HG03457 (cell line): Measurements from ENCODE around the gene HPS3.

Experiments used
- ATAC-seq: cut with Tn5 transposase; IDR thresholded peaks from one replicate; pipeline ENCODE4 v1.9.1; 2021; ENCODE audit warnings: moderate number of reproducible peaks; ENCODE audit not compliant: unreplicated experiment

Gene HPS3

GRCh38 chr3:149120051-149120972 lies 9.1 kb upstream of the HPS3 start:
- ATAC-seq = no peak

- ATAC-seq = no peak
Measured at GRCh38 chr3:149122721-149123578, 6.5 kb upstream of the HPS3 start.

GRCh38 chr3:149128821-149129220 lies 617 bp upstream of the HPS3 start:
- peak; percentile 8 for ATAC-seq

GRCh38 chr3:149131589-149131988 lies 2.2 kb downstream of the HPS3 start:
- ATAC-seq = no peak

- no peak for ATAC-seq
Measured at GRCh38 chr3:149134575-149134974, 5.1 kb downstream of the HPS3 start.

- no peak for ATAC-seq
Measured at GRCh38 chr3:149142682-149143081, 13.2 kb downstream of the HPS3 start.

- ATAC-seq = no peak
Measured at GRCh38 chr3:149145356-149145755, 15.9 kb downstream of the HPS3 start.

GRCh38 chr3:149145974-149146373 lies 16.5 kb downstream of the HPS3 start:
- ATAC-seq = peak; percentile 57

- ATAC-seq = no peak
Measured at GRCh38 chr3:149150436-149150835, 21.0 kb downstream of the HPS3 start.

- no peak for ATAC-seq
Measured at GRCh38 chr3:149151843-149152242, 22.4 kb downstream of the HPS3 start.

- peak; percentile 95 for ATAC-seq
Measured at GRCh38 chr3:149152420-149152819, 23.0 kb downstream of the HPS3 start.

GRCh38 chr3:149153402-149153801 lies 24.0 kb downstream of the HPS3 start:
- no peak for ATAC-seq

GRCh38 chr3:149160754-149161300 lies 31.4 kb downstream of the HPS3 start:
- no peak for ATAC-seq

GRCh38 chr3:149162007-149162406 lies 32.6 kb downstream of the HPS3 start:
- no peak for ATAC-seq

GRCh38 chr3:149163066-149163465 lies 33.6 kb downstream of the HPS3 start:
- ATAC-seq = no peak

- no peak for ATAC-seq
Measured at GRCh38 chr3:149167898-149168297, 38.5 kb downstream of the HPS3 start.

GRCh38 chr3:149170672-149171071 lies 41.2 kb downstream of the HPS3 start:
- no peak for ATAC-seq

GRCh38 chr3:149174901-149175300 lies 45.5 kb downstream of the HPS3 start:
- ATAC-seq = peak; percentile 95

GRCh38 chr3:149177122-149177521 lies 47.7 kb downstream of the HPS3 start:
- no peak for ATAC-seq

GRCh38 chr3:149179220-149179619 lies 49.8 kb downstream of the HPS3 start:
- ATAC-seq = no peak

- no peak for ATAC-seq
Measured at GRCh38 chr3:149180057-149180573, 50.7 kb downstream of the HPS3 start.
